ENCODE measurements around the gene BACE2. TPM values are rescaled to one million over a fixed set of nuclear protein-coding genes. Genes with fewer than 3 reads are reported as not detected.
"Not testable (repeated sequence)": the region's sequence is repeated elsewhere in the genome, so short reads cannot be mapped to it uniquely, and the experiment has no call there.

Gene BACE2
- total RNA-seq, 1 donor from 2014 or later: 1.8 TPM

GRCh38 chr21:41230497-41230896 lies 62.5 kb downstream of the BACE2 start:
- intact Hi-C loops (cut with micrococcal nuclease): no loop called here
- peaks cover 3% of the 10 kb centered on the region for H3K27me3 Mint-ChIP-seq (ENCODE audit: insufficient read depth)
- H3K4me3 Mint-ChIP-seq: no peak overlapping the region
- no peak overlapping the region for H3K27ac Mint-ChIP-seq
- H3K36me3 Mint-ChIP-seq (ENCODE audit: low read depth): no peaks in the 10 kb centered on the region
- H3K4me1 Mint-ChIP-seq (ENCODE audit: low read depth): no peaks in the 10 kb centered on the region
- H3K9me3 Mint-ChIP-seq: no peaks in the 10 kb centered on the region
- no peak for DNase-seq (ENCODE audit: low spot score)

DNA sequence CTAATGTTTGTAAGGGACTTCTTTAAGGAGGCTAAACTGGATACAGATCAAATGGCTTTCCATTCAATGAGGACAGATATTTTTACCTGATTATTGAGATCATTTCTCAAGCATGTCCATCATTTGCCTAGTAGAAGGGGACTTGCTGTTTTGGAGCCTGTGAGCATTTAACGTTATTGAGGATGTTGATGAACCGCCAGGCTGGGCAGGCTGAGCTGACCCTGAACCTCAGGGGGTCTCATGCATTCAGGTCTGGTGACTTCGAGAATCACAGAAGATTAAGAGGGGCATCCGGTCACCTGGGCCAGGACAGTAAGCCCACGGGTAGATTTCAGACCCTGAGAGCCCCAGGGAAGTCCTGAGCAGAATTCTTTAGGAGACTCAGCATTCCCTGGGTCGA lies 63.1 kb downstream of the BACE2 start:
- peaks cover 6% of the 10 kb centered on the region for H3K27me3 Mint-ChIP-seq (ENCODE audit: insufficient read depth)
- H3K9me3 Mint-ChIP-seq: no peaks in the 10 kb centered on the region
- intact Hi-C loops (cut with micrococcal nuclease): no loop called here
- DNase-seq (ENCODE audit: low spot score): no peak
- no peaks in the 10 kb centered on the region for H3K4me1 Mint-ChIP-seq (ENCODE audit: low read depth)
- no peaks in the 10 kb centered on the region for H3K36me3 Mint-ChIP-seq (ENCODE audit: low read depth)
- H3K4me3 Mint-ChIP-seq: no peak overlapping the region
- H3K27ac Mint-ChIP-seq: no peak overlapping the region

- DNase-seq (ENCODE audit: low spot score): no peak
- H3K27ac Mint-ChIP-seq: no peak overlapping the region
- no peaks in the 10 kb centered on the region for H3K4me1 Mint-ChIP-seq (ENCODE audit: low read depth)
- H3K36me3 Mint-ChIP-seq (ENCODE audit: low read depth): no peaks in the 10 kb centered on the region
- intact Hi-C loops (cut with micrococcal nuclease): no loop called here
- no peaks in the 10 kb centered on the region for H3K9me3 Mint-ChIP-seq
- H3K4me3 Mint-ChIP-seq: no peak overlapping the region
- H3K27me3 Mint-ChIP-seq (ENCODE audit: insufficient read depth): peaks cover 6% of the 10 kb centered on the region
Measured at GRCh38 chr21:41232013-41232412, 64.1 kb downstream of the BACE2 start.

DNA sequence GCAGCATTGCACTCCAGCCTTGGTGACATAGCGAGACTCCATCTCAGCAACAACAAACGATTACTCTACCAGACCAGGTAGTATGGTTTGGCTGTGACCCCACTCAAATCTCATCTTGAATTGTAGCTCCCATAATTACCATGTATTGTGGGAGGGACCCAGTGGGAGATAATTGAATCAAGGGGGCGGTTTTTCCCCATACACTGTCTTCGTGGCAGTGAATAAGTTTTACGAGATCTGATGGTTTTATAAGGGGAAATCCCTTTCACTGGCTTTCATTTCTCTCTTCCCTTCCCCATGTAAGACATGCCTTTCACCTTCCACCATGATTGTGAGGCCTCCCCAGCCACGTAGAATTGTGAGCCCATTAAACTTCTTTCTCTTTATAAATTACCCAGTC lies 66.0 kb downstream of the BACE2 start:
- intact Hi-C loops (cut with micrococcal nuclease): no loop called here
- Mint-ChIP-seq H3K27ac (no peak overlapping the region), H3K9me3 (no peaks in the 10 kb centered on the region), H3K4me3 (no peak overlapping the region), H3K36me3 (ENCODE audit: low read depth) (no peaks in the 10 kb centered on the region), H3K27me3 (ENCODE audit: insufficient read depth) (peaks cover 4% of the 10 kb centered on the region), H3K4me1 (ENCODE audit: low read depth) (no peaks in the 10 kb centered on the region)
- DNase-seq (ENCODE audit: low spot score): no peak

GRCh38 chr21:41234569-41234968 lies 66.6 kb downstream of the BACE2 start:
- Mint-ChIP-seq H3K27me3 (ENCODE audit: insufficient read depth) (peaks cover 4% of the 10 kb centered on the region), H3K4me1 (ENCODE audit: low read depth) (no peaks in the 10 kb centered on the region), H3K4me3 (no peak overlapping the region), H3K27ac (no peak overlapping the region), H3K36me3 (ENCODE audit: low read depth) (no peaks in the 10 kb centered on the region), H3K9me3 (no peaks in the 10 kb centered on the region)
- intact Hi-C loops (cut with micrococcal nuclease): no loop called here
- DNase-seq (ENCODE audit: low spot score): no peak

DNA sequence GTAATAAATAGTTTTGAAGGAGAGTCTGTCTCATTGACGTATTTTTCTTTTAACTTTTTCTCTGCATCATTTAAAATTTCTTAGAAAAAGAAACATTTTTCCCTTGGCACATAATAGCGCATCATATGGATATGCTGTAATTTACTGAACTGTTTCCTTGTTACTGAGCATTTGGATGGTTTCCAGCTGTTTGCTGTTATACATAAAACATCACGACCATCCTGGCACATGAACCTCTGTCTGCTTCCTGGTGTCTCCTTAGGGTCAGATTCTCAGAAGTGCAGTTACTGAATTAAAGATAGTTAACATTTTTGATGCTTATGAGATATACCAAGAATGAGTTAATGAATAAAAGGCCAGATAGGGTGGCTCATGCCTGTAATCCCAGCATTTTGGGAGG lies 67.2 kb downstream of the BACE2 start:
- intact Hi-C loops (cut with micrococcal nuclease): no loop called here
- no peaks in the 10 kb centered on the region for H3K36me3 Mint-ChIP-seq (ENCODE audit: low read depth)
- no peak overlapping the region for H3K4me3 Mint-ChIP-seq
- no peak for DNase-seq (ENCODE audit: low spot score)
- H3K27ac Mint-ChIP-seq: no peak overlapping the region
- no peaks in the 10 kb centered on the region for H3K4me1 Mint-ChIP-seq (ENCODE audit: low read depth)
- H3K27me3 Mint-ChIP-seq (ENCODE audit: insufficient read depth): peaks cover 4% of the 10 kb centered on the region
- H3K9me3 Mint-ChIP-seq: no peaks in the 10 kb centered on the region

GRCh38 chr21:41236352-41236973 lies 68.5 kb downstream of the BACE2 start:
- intact Hi-C loops (cut with micrococcal nuclease): no loop called here
- Mint-ChIP-seq H3K36me3 (ENCODE audit: low read depth) (no peaks in the 10 kb centered on the region), H3K9me3 (no peaks in the 10 kb centered on the region), H3K4me3 (no peak overlapping the region), H3K27ac (no peak overlapping the region), H3K4me1 (ENCODE audit: low read depth) (no peaks in the 10 kb centered on the region), H3K27me3 (ENCODE audit: insufficient read depth) (peaks cover 4% of the 10 kb centered on the region)
- no peak for DNase-seq (ENCODE audit: low spot score)

DNA sequence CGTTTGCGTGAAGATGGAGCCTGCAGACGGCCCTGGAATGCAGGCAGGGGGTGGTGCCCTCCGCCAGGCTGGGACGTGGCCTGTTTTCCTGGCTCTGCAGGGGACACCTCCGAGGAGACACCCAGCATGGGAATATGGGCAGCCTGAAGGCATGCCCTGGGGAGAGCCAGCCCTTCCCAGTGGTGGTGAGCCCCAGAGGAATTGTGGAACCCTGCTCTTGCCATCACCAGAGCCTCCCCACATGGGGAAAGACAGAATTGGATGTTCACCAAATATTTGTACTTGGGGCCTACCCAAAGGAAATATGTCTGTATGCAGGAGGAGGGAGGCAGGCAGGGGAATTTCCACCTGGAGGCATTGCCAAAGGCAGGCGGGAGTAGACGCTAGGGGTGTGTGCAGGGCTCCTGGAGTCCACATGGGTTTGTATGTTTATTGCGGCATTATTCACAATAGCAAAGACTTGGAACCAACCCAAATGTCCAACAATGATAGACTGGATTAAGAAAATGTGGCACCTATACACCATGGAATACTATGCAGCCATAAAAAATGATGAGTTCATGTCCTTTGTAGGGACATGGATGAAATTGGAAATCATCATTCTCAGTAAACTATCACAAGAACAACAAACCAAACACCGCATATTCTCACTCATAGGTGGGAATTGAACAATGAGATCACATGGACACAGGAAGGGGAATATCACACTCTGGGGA lies 70.3 kb downstream of the BACE2 start:
- DNase-seq (ENCODE audit: low spot score); intact Hi-C loops (cut with micrococcal nuclease); H3K4me3 Mint-ChIP-seq; H3K27me3 Mint-ChIP-seq (ENCODE audit: insufficient read depth); H3K27ac Mint-ChIP-seq; H3K4me1 Mint-ChIP-seq (ENCODE audit: low read depth); H3K9me3 Mint-ChIP-seq; H3K36me3 Mint-ChIP-seq (ENCODE audit: low read depth): not testable (repeated sequence)

DNA sequence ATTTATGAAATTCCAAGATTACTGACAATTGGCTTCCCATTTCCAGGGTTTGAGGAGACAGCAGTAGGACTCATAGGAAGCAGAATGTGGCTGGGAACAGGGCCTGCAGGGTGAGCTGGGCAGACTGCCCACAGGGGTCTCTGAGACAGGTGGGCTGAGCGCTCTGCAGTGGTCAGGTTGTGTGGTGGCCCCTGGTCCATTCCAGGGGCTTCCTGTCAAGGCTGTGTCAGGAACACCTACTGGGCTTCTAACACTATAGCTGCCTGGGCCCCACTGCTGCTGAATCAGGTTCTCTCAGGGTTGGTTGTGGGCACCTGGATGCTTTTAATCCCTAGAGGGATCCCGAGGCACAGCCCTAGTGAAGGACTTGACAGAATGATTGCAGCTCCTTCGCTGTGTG lies 72.1 kb downstream of the BACE2 start:
- intact Hi-C loops (cut with micrococcal nuclease): no loop called here
- H3K27ac Mint-ChIP-seq: no peak overlapping the region
- H3K9me3 Mint-ChIP-seq: no peaks in the 10 kb centered on the region
- DNase-seq (ENCODE audit: low spot score): no peak
- no peaks in the 10 kb centered on the region for H3K4me1 Mint-ChIP-seq (ENCODE audit: low read depth)
- H3K36me3 Mint-ChIP-seq (ENCODE audit: low read depth): no peaks in the 10 kb centered on the region
- peaks cover 6% of the 10 kb centered on the region for H3K27me3 Mint-ChIP-seq (ENCODE audit: insufficient read depth)
- H3K4me3 Mint-ChIP-seq: no peak overlapping the region

DNA sequence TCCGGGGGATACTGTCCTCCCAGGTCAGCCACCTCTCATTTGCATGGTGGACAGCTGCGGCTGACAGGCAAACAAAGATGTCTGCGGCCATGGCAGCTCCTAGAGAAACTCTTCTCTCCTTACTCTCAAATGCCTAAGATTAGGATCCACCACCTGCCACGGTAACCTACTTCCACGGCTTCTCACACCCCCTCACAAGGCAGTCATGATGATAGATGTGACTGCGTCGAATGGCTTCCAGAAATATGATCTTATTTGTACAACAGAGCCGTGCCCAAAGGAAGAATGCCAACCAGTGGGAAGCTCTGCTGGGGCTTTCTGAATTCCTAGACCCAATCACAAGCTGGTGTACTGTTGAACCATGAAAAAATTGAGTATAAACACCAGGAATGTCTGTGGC lies 73.4 kb downstream of the BACE2 start:
- Mint-ChIP-seq H3K27me3 (ENCODE audit: insufficient read depth) (peaks cover 2% of the 10 kb centered on the region), H3K9me3 (no peaks in the 10 kb centered on the region), H3K4me3 (no peak overlapping the region), H3K4me1 (ENCODE audit: low read depth) (no peaks in the 10 kb centered on the region), H3K27ac (no peak overlapping the region), H3K36me3 (ENCODE audit: low read depth) (no peaks in the 10 kb centered on the region)
- intact Hi-C loops (cut with micrococcal nuclease): no loop called here
- no peak for DNase-seq (ENCODE audit: low spot score)

GRCh38 chr21:41242238-41242829 lies 74.4 kb downstream of the BACE2 start:
- peaks cover 2% of the 10 kb centered on the region for H3K27me3 Mint-ChIP-seq (ENCODE audit: insufficient read depth)
- no peaks in the 10 kb centered on the region for H3K36me3 Mint-ChIP-seq (ENCODE audit: low read depth)
- intact Hi-C loops (cut with micrococcal nuclease): no loop called here
- no peaks in the 10 kb centered on the region for H3K9me3 Mint-ChIP-seq
- H3K4me1 Mint-ChIP-seq (ENCODE audit: low read depth): no peaks in the 10 kb centered on the region
- DNase-seq (ENCODE audit: low spot score): no peak
- H3K4me3 Mint-ChIP-seq: no peak overlapping the region
- no peak overlapping the region for H3K27ac Mint-ChIP-seq

- intact Hi-C loops (cut with micrococcal nuclease): no loop called here
- Mint-ChIP-seq H3K9me3 (no peaks in the 10 kb centered on the region), H3K4me1 (ENCODE audit: low read depth) (no peaks in the 10 kb centered on the region), H3K36me3 (ENCODE audit: low read depth) (no peaks in the 10 kb centered on the region), H3K4me3 (no peak overlapping the region), H3K27me3 (ENCODE audit: insufficient read depth) (peaks cover 2% of the 10 kb centered on the region), H3K27ac (no peak overlapping the region)
- DNase-seq (ENCODE audit: low spot score): no peak
Measured at GRCh38 chr21:41243107-41243506, 75.1 kb downstream of the BACE2 start.

DNA sequence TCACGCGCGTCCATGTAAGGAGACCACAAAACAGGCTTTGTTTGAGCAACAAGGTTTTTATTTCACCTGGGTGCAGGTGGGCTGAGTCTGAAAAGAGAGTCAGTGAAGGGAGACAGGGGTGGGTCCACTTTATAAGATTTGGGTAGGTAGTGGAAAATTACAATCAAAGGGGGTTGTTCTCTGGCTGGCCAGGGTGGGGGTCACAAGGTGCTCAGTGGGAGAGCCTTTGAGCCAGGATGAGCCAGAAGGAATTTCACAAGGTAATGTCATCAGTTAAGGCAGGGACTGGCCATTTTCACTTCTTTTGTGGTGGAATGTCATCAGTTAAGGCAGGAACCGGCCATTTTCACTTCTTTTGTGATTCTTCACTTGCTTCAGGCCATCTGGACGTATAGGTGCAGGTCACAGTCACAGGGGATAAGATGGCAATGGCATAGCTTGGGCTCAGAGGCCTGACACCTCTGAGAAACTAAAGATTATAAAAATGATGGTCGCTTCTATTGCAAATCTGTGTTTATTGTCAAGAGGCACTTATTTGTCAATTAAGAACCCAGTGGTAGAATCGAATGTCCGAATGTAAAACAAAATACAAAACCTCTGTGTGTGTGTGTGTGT lies 76.4 kb downstream of the BACE2 start:
- H3K4me1 Mint-ChIP-seq (ENCODE audit: low read depth); H3K36me3 Mint-ChIP-seq (ENCODE audit: low read depth); H3K9me3 Mint-ChIP-seq; intact Hi-C loops (cut with micrococcal nuclease); H3K27me3 Mint-ChIP-seq (ENCODE audit: insufficient read depth); DNase-seq (ENCODE audit: low spot score); H3K27ac Mint-ChIP-seq; H3K4me3 Mint-ChIP-seq: not testable (repeated sequence)
